ENCODE data around the gene HCN3.

Gene HCN3

DNA sequence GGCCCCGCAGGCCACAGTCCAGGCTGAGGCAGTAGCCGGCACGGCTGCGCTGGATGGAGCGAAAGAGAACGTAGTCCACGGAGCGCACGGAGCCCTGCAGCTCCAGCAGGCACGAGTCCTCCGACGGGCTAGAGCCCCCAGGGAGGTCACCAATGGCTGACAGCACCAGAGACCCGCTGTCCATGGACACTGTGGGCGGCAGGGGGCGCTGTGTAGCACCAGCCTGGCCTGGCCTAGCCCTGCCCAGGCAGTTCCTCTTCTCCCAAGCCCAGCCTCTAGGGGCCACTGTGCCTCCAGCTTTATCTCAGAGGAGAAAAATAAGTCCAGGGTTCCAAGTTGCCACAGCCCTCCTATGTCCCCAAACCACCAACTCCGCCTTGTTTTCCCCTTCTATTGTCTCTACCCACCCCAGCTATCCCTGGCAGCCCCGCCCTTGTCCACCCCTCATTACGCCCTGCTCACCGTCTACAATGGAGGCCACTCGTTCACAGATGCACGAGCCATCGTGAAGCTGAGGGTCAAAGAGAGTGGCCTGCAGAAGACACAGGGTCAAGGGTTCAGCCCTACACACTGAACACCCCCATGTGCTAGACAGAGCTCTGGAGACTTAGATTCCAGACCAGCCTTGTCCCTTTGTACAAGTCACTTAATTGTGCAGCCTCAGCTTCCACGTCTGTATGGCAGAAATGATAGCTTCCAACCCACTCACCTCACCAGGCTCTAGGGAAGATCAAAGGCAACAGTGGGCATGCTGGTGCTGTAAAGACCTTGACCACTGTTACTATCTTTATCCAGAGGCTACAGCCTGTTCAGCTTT lies 26.4 kb upstream of the HCN3 start:
- TF ChIP-seq, protein P1, sequence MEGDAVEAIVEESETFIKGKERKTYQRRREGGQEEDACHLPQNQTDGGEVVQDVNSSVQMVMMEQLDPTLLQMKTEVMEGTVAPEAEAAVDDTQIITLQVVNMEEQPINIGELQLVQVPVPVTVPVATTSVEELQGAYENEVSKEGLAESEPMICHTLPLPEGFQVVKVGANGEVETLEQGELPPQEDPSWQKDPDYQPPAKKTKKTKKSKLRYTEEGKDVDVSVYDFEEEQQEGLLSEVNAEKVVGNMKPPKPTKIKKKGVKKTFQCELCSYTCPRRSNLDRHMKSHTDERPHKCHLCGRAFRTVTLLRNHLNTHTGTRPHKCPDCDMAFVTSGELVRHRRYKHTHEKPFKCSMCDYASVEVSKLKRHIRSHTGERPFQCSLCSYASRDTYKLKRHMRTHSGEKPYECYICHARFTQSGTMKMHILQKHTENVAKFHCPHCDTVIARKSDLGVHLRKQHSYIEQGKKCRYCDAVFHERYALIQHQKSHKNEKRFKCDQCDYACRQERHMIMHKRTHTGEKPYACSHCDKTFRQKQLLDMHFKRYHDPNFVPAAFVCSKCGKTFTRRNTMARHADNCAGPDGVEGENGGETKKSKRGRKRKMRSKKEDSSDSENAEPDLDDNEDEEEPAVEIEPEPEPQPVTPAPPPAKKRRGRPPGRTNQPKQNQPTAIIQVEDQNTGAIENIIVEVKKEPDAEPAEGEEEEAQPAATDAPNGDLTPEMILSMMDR (IDR thresholded peaks at IDR 0.05; ENCODE audit: poor library complexity, severe bottlenecking) = peak; percentile 98
- no peaks in the 10 kb centered on the region for H3K9me3 ChIP-seq (ENCODE audit: severe bottlenecking)
- H3K27me3 ChIP-seq (ENCODE audit: insufficient read depth, poor library complexity, severe bottlenecking) = no peaks in the 10 kb centered on the region
- no peak overlapping the region for H3K27ac ChIP-seq (ENCODE audit: poor library complexity, severe bottlenecking)
- no peak overlapping the region for H3K4me3 ChIP-seq (ENCODE audit: severe bottlenecking)
- peak; percentile 79 for ATAC-seq (ENCODE audit: low read depth)
- H3K4me1 ChIP-seq (ENCODE audit: insufficient read depth, poor library complexity, severe bottlenecking) = peaks cover 5% of the 10 kb centered on the region
- no peak for DNase-seq (ENCODE audit: low spot score)
- peaks cover 38% of the 10 kb centered on the region for H3K36me3 ChIP-seq (ENCODE audit: low read depth)

DNA sequence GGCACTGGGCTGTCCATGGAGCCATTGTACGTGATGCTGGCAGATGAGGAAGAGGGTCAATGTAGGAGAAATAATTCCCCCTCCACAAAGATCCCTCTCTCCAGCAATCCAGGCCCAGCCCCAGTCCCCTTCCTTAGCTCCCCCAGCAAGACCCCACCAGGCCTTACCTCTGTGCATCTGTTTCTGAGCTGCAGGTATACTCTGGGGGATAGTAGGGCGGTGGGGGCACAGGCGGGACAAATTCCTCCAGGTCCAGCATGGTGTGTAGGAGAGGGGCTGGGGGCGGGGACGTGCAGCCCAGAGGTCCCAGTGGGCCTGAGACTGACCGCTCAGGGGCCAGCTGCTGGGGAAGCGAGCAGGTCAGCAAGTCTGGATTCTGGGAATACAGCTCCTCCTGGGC lies 25.7 kb upstream of the HCN3 start:
- H3K27me3 ChIP-seq (ENCODE audit: insufficient read depth, poor library complexity, severe bottlenecking) = no peaks in the 10 kb centered on the region
- peaks cover 38% of the 10 kb centered on the region for H3K36me3 ChIP-seq (ENCODE audit: low read depth)
- H3K4me3 ChIP-seq (ENCODE audit: severe bottlenecking) = no peak overlapping the region
- TF ChIP-seq, protein P1 (IDR thresholded peaks at IDR 0.05; ENCODE audit: poor library complexity, severe bottlenecking) = no peak
- H3K9me3 ChIP-seq (ENCODE audit: severe bottlenecking) = no peaks in the 10 kb centered on the region
- DNase-seq (ENCODE audit: low spot score) = no peak
- peaks cover 5% of the 10 kb centered on the region for H3K4me1 ChIP-seq (ENCODE audit: insufficient read depth, poor library complexity, severe bottlenecking)
- H3K27ac ChIP-seq (ENCODE audit: poor library complexity, severe bottlenecking) = no peak overlapping the region
- ATAC-seq (ENCODE audit: low read depth) = no peak

DNA sequence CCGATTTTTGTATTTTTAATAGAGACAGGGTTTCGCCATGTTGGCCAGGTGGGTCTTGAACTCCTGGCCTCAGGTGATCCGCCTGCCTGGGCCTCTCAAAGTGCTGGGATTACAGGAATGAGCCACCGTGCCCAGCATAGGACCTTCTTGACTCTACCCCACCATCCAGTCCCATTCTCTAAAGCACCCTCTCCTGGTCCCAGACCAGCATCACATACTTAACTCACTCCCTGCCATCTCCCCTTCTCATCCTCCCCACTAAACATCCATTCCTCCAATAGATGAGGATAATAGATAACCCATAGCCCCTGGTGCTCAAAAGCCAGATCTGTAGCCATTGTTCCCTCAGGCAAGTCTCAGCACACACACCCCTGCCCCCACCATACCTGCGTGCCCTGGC lies 24.1 kb upstream of the HCN3 start:
- peak overlapping the region; percentile 57 for H3K4me3 ChIP-seq (ENCODE audit: severe bottlenecking)
- DNase-seq (ENCODE audit: low spot score) = no peak

DNA sequence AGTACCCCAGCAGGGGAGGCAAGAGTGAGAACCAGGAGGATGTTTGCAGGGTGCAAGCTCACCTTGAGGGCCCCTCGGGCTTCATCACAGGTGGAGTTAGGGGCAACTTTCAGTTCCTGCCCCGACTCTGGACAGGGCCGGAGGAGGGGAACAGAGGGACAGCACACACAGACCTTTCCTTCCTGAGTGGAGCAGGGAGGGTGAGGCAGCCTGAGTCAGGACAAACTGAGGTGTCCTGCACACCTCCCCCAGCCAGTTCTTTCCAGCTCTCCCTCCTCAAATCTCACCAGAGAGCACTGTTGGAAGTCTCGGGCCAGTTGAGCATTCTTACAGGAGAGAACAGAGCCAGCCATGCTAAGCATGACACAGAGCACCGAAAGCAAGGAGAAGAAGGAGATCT lies 23.5 kb upstream of the HCN3 start:
- Histone ChIP-seq H3K4me1 (ENCODE audit: insufficient read depth, poor library complexity, severe bottlenecking) (peaks cover 5% of the 10 kb centered on the region), H3K36me3 (ENCODE audit: low read depth) (peaks cover 29% of the 10 kb centered on the region), H3K4me3 (ENCODE audit: severe bottlenecking) (peak overlapping the region; percentile 57), H3K9me3 (ENCODE audit: severe bottlenecking) (no peaks in the 10 kb centered on the region), H3K27ac (ENCODE audit: poor library complexity, severe bottlenecking) (peak overlapping the region; percentile 65), H3K27me3 (ENCODE audit: insufficient read depth, poor library complexity, severe bottlenecking) (no peaks in the 10 kb centered on the region)
- ATAC-seq (ENCODE audit: low read depth) (peak; percentile 15; the same call in 1 of the 3 replicates), DNase-seq (ENCODE audit: low spot score) (no peak)
- TF ChIP-seq, protein P1 (IDR thresholded peaks at IDR 0.05; ENCODE audit: poor library complexity, severe bottlenecking) = no peak

More for the DNA sequence above, 24.1 kb upstream of the HCN3 start:
- Histone ChIP-seq H3K36me3 (ENCODE audit: low read depth) (peaks cover 29% of the 10 kb centered on the region), H3K27me3 (ENCODE audit: insufficient read depth, poor library complexity, severe bottlenecking) (no peaks in the 10 kb centered on the region), H3K9me3 (ENCODE audit: severe bottlenecking) (no peaks in the 10 kb centered on the region), H3K4me1 (ENCODE audit: insufficient read depth, poor library complexity, severe bottlenecking) (peaks cover 5% of the 10 kb centered on the region), H3K27ac (ENCODE audit: poor library complexity, severe bottlenecking) (peak overlapping the region; percentile 65)
- TF ChIP-seq, protein P1 (IDR thresholded peaks at IDR 0.05; ENCODE audit: poor library complexity, severe bottlenecking) = no peak
- ATAC-seq (ENCODE audit: low read depth) = no peak

DNA sequence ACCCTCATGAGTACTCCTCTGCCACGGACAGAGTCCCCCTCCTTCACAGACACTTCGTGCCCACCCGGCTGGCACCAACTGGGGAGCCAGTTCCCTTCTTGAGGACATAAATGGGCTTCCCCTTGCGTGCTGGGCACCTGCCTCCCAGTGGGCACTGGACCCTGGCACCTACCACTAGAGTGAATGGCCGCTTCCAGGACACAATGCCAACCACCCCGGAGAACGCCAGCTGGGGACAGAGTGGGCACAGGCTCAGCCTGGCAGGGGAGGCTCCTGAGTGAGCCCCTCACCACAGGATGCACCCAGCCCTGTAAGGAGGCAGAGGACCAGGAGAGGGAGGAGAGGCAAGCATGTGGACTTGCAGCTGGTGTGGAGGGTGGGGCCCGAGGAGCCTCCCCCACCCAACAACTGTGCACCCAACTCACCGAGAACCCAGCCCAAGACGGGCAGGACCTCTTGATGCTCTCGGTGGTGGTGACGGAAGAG lies 23.0 kb upstream of the HCN3 start:
- no peak for DNase-seq (ENCODE audit: low spot score)
- Histone ChIP-seq H3K27ac (ENCODE audit: poor library complexity, severe bottlenecking) (peak overlapping the region; percentile 65), H3K36me3 (ENCODE audit: low read depth) (peaks cover 25% of the 10 kb centered on the region), H3K4me1 (ENCODE audit: insufficient read depth, poor library complexity, severe bottlenecking) (peaks cover 5% of the 10 kb centered on the region), H3K9me3 (ENCODE audit: severe bottlenecking) (no peaks in the 10 kb centered on the region), H3K27me3 (ENCODE audit: insufficient read depth, poor library complexity, severe bottlenecking) (no peaks in the 10 kb centered on the region), H3K4me3 (ENCODE audit: severe bottlenecking) (peak overlapping the region; percentile 57)
- TF ChIP-seq, protein P1 (IDR thresholded peaks at IDR 0.05; ENCODE audit: poor library complexity, severe bottlenecking) = no peak
- no peak; the same call in none of the 3 replicates for ATAC-seq (ENCODE audit: low read depth)

Data from RWPE2 (cell line).